ENCODE data around the gene BID.

- TF ChIP-seq REST (IDR thresholded peaks at IDR 0.05; ENCODE audit: borderline replicate concordance), result no peak
- TF ChIP-seq CTCF (IDR thresholded peaks at IDR 0.05; ENCODE audit: poor library complexity, severe bottlenecking), result no peak
- TF ChIP-seq EP300 (conservative IDR thresholded peaks at IDR 0.05; ENCODE audit: poor library complexity, severe bottlenecking), result no peak
- TF ChIP-seq POLR2AphosphoS5 (IDR thresholded peaks at IDR 0.05), result no peak
- TF ChIP-seq EZH2 (IDR thresholded peaks at IDR 0.05; ENCODE audit: borderline replicate concordance, insufficient read depth, low read length, poor library complexity, severe bottlenecking), result no peak
- TF ChIP-seq MXI1 (conservative IDR thresholded peaks at IDR 0.05; ENCODE audit: poor library complexity, severe bottlenecking), result no peak
- no peak for TF ChIP-seq RAD21 (conservative IDR thresholded peaks at IDR 0.05)
- TF ChIP-seq TAF1 (IDR thresholded peaks at IDR 0.05; ENCODE audit: low read depth), result no peak
Measured at GRCh38 chr22:17791196-17791595, 16.9 kb upstream of the BID start.

Measured in neural cell (in vitro differentiated cells).